Retinal pigment epithelial cell (primary cell): ENCODE results near the gene ADCY2.

ENCODE experiments used
- DNase-seq: peaks from one replicate; pipeline ENCODE4 v3.0.0-alpha.2; 2010; ENCODE audit warnings: low read depth
- H3K4me3 ChIP-seq: 2 replicates; pipeline ENCODE4 v1.5.1; 2011; ENCODE audit warnings: mild to moderate bottlenecking, low read length, control low read depth, moderate library complexity
- CTCF ChIP-seq: conservative IDR thresholded peaks from 2 replicates; pipeline ENCODE4 v1.5.1; 2011; ENCODE audit warnings: low read depth, low read length, control low read depth, inconsistent platforms

Gene ADCY2

GRCh38 chr5:7577381-7577780 lies 181.4 kb downstream of the ADCY2 start:
- no peak for DNase-seq
- TF ChIP-seq CTCF, result no peak
- no peak overlapping the region for H3K4me3 ChIP-seq

GRCh38 chr5:7578071-7578470 lies 182.1 kb downstream of the ADCY2 start:
- no peak overlapping the region for H3K4me3 ChIP-seq
- no peak for DNase-seq
- no peak for TF ChIP-seq CTCF

GRCh38 chr5:7584749-7585148 lies 188.8 kb downstream of the ADCY2 start:
- TF ChIP-seq CTCF, result no peak
- H3K4me3 ChIP-seq, result no peak overlapping the region
- no peak for DNase-seq

- H3K4me3 ChIP-seq, result no peak overlapping the region
- no peak for DNase-seq
- TF ChIP-seq CTCF, result no peak
Measured at GRCh38 chr5:7585807-7586206, 189.9 kb downstream of the ADCY2 start.

GRCh38 chr5:7586480-7586879 lies 190.5 kb downstream of the ADCY2 start:
- no peak overlapping the region for H3K4me3 ChIP-seq
- no peak for TF ChIP-seq CTCF
- DNase-seq, result no peak

GRCh38 chr5:7589800-7590199 lies 193.9 kb downstream of the ADCY2 start:
- TF ChIP-seq CTCF, result no peak
- H3K4me3 ChIP-seq, result no peak overlapping the region
- no peak for DNase-seq

GRCh38 chr5:7592910-7593309 lies 197.0 kb downstream of the ADCY2 start:
- H3K4me3 ChIP-seq, result no peak overlapping the region
- no peak for DNase-seq

More at GRCh38 chr5:7592910-7593309, 197.0 kb downstream of the ADCY2 start:
- TF ChIP-seq CTCF, result no peak
